Skeletal muscle tissue (tissue), 4 donors: Measurements from ENCODE around the gene SDHAF1. TPM values are rescaled to one million over a fixed set of nuclear protein-coding genes. Genes with fewer than 3 reads are reported as not detected.
A peak's percentile ranks its signal among the peaks of the same experiment; 100 is the strongest.

ENCODE experiments used
- H3K27ac ChIP-seq: one replicate; pipeline ENCODE4 v1.7.0; 2013; ENCODE audit warnings: mild to moderate bottlenecking, low read depth, low read length, inconsistent platforms
- H3K27me3 ChIP-seq, 3 donors: one replicate each; pipeline ENCODE4 v1.7.0; 2013; ENCODE audit warnings: low read length in 3 of 3; ENCODE audit not compliant: control insufficient read depth in 3 of 3, insufficient read depth in 3 of 3
- H3K36me3 ChIP-seq, 3 donors: one replicate each; pipeline ENCODE4 v1.7.0; 2013; ENCODE audit warnings: low read length in 3 of 3; ENCODE audit not compliant: control insufficient read depth in 3 of 3, insufficient read depth in 3 of 3
- H3K4me1 ChIP-seq, 3 donors: one replicate each; pipeline ENCODE4 v1.7.0; 2013; ENCODE audit warnings: low read length in 3 of 3, mild to moderate bottlenecking in 3 of 3; ENCODE audit not compliant: control insufficient read depth in 3 of 3, insufficient read depth in 3 of 3
- H3K4me3 ChIP-seq, 3 donors: one replicate each; pipeline ENCODE4 v1.7.0; 2013; ENCODE audit warnings: low read length in 3 of 3
- H3K9ac ChIP-seq, 3 donors: one replicate each; pipeline ENCODE4 v1.7.0; 2013; ENCODE audit warnings: low read length in 3 of 3, mild to moderate bottlenecking in 3 of 3, moderate library complexity in 2 of 3, low read depth in 1 of 3
- H3K9me3 ChIP-seq, 3 donors: one replicate each; pipeline ENCODE4 v1.7.0; 2013; ENCODE audit warnings: low read length in 3 of 3; ENCODE audit not compliant: control insufficient read depth in 3 of 3
- total RNA-seq: library from RNA; depleted of rRNA; stranded (reverse); fragments of >200 nt; gene quantifications from one replicate; pipeline ENCODE4 v1.2.3, GENCODE V29; 2014
- donor health status: Osteomylitis.

SDHAF1 gene
- total RNA-seq, 1 donor from 2014 or later, result 8.4 TPM

DNA sequence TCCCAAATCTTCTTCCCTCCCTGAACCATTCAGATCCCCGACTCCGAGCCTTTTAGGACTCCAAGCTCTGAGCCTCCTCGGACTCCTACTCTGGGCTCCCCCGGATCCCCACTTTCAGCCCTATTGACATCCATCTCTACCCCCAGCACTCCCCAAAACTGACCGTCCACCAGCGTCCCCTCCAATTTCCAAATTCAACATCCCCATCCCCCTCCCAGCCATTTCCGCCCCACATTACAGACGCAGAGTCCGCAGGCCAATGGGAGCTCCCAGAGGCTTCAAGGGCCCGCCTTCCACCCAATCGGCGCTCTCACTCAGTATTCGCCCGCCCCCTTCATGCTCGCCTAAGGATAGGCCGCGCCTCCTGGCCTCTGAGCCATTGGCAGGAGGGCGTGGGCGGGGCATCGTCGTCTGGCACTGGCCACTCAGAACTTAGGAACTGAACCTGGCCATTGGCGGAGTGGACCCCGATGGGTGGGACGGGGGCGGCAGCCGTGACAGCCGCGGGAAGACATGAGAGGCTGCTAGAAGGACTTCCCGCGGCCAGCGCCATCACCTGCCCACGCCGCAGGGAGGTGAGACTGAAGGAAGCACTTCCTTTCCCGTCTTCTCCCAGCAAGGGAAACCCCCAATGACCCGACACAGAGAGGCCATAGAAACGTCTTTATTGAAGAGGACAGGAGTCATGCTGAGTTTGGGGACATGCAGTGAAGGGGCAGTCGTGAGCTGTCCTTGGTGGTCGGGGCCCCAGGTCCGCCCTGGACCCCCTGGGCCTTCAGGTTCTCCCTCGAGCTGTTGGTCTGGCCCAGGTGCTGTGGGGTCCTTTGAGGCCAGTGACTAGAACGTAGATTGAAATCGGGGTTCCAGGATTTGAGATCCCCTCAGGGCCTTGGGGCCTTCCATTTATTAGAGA, 19.3 kb downstream of the SDHAF1 start, which contains the start of gene ALKBH6:
Gene ALKBH6, minus strand, starts transcription at position 202 of the 913 bp plus-strand sequence. CDS start 816 bp downstream, outside the sequence.
- Histone ChIP-seq H3K4me1 (peaks cover 19 to 24% (median 20%) of the 10 kb centered on the region in 3 donors), H3K36me3 (peaks cover 0 to 5% (median 2%) of the 10 kb centered on the region in 3 donors), H3K4me3 (peak within 1 kb of the TSS; percentile 89 to 96 (median 90)), H3K9ac (peak within 1 kb of the TSS; percentile 86 to 95 (median 90)), H3K9me3 (no peaks in the 10 kb centered on the region), H3K27me3 (peaks cover 0 to 10% (median 7%) of the 10 kb centered on the region in 3 donors), H3K27ac (peak within 1 kb of the TSS; percentile 71)

DNA sequence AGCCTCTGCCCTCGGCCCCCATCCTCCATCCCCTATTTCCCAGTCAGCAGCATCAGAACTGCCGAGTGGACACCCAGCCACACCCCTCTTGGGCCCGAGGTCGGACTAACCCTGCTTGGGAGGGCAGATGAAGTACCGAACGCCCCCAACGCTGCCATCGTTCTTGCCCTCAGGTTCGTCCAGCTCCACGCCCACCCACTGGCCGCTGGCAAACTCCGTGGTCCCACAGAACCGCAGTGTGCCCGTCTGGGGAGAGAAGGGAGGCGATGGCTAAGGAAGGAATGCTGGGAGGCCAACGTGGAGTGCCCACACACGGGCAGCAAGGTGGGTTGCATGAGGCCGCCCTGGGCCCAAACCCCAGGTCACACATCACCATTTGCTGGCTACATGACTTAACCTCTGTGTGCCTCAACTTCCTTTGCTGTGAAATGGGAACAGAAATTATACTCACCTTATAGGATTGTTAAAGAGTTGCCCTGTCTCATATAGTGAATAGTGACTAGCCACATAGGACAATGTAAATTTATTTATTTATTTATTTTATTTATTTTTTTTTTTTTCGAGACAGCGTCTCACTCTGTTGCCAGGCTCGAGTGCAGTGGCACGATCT, 24.2 kb downstream of the SDHAF1 start:
- peaks cover 4 to 14% (median 7%) of the 10 kb centered on the region in 3 donors for H3K36me3 ChIP-seq

DNA sequence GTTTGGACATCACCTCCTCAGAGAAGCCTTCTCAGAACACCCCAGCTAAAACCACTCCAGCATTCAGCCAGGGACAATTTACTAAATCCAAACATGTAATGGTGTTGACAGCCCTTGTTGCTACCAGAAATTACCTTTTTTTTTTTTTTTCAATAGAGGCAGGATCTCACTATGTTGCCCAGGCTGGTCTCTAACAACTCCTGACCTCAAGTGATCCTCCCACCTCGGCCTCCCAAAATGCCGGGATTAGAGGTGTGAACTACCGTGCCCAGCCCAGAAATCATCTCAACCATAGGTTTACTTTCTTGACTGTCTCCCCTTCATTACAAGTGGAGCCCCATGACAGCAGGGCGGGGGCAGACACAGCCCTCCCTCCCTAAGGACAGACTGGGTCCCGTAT, 28.4 kb downstream of the SDHAF1 start:
- Histone ChIP-seq H3K27ac (no peak overlapping the region), H3K9ac (no peak overlapping the region), H3K4me1 (no peaks in the 10 kb centered on the region), H3K27me3 (no peaks in the 10 kb centered on the region), H3K4me3 (no peak overlapping the region), H3K9me3 (no peaks in the 10 kb centered on the region), H3K36me3 (peaks cover 6 to 11% (median 9%) of the 10 kb centered on the region in 3 donors)

More for the DNA sequence above, 24.2 kb downstream of the SDHAF1 start:
- no peaks in the 10 kb centered on the region for H3K9me3 ChIP-seq
- H3K4me1 ChIP-seq, result peaks cover 6 to 7% (median 6%) of the 10 kb centered on the region in 3 donors
- H3K27me3 ChIP-seq, result no peaks in the 10 kb centered on the region
- H3K27ac ChIP-seq, result no peak overlapping the region
- H3K4me3 ChIP-seq, result no peak overlapping the region
- H3K9ac ChIP-seq, result no peak overlapping the region

DNA sequence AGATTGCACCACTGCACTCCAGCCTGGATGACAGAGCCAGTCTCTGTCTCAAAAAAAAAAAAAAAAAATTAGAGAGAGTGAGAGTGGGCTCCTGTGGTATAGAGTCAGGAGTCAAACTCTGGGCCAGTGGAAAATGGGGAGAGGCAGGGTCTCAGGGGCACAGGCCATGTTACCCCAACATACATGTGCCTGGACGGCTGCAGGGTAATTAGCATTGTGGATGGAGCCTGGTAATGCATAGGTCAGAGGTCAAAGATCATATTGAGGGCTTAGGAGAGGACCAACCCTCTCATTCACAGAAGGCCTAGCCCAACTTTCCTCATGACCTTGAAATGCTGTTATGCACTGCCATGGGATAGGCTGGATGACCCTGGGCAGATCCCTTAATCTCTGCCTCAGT, 30.6 kb downstream of the SDHAF1 start:
- Histone ChIP-seq H3K4me3 (no peak overlapping the region), H3K27me3 (no peaks in the 10 kb centered on the region), H3K9me3 (no peaks in the 10 kb centered on the region), H3K36me3 (peaks cover 6 to 9% (median 9%) of the 10 kb centered on the region in 3 donors), H3K9ac (no peak overlapping the region), H3K27ac (no peak overlapping the region), H3K4me1 (no peaks in the 10 kb centered on the region)

- H3K9ac ChIP-seq, result no peak overlapping the region
- H3K9me3 ChIP-seq, result no peaks in the 10 kb centered on the region
- H3K27me3 ChIP-seq, result no peaks in the 10 kb centered on the region
- H3K4me1 ChIP-seq, result no peaks in the 10 kb centered on the region
- no peak overlapping the region for H3K27ac ChIP-seq
- H3K36me3 ChIP-seq, result peaks cover 6 to 9% (median 6%) of the 10 kb centered on the region in 3 donors
- no peak overlapping the region for H3K4me3 ChIP-seq
Measured at GRCh38 chr19:36026091-36026876, 31.3 kb downstream of the SDHAF1 start.

DNA sequence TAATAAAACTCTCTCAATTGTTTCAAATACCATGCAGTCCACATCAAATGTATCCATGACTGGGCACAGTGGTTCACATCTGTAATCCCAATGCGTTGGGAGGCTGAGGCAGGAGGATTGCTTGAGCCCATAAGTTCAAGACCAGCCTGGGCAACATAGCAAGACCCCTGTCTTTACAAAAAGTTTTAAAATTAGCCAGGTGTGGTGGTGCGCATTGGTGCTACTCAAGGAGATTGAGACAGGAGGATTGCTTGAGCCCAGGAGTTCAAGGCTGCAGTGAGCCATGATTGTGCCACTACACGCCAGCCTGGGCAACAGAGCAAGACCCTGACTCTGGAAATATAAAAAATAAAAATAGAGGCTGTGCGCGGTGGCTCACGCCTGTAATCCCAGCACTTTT, 32.7 kb downstream of the SDHAF1 start:
- Histone ChIP-seq H3K27me3 (peaks cover 0 to under 1% (median 0%) of the 10 kb centered on the region in 3 donors), H3K27ac (no peak overlapping the region), H3K4me3 (no peak overlapping the region), H3K4me1 (no peaks in the 10 kb centered on the region), H3K9ac (no peak overlapping the region), H3K9me3 (no peaks in the 10 kb centered on the region), H3K36me3 (peaks cover 2 to 6% (median 6%) of the 10 kb centered on the region in 3 donors)

- Histone ChIP-seq H3K36me3 (peaks cover 0 to 6% (median 6%) of the 10 kb centered on the region in 3 donors), H3K4me3 (no peak overlapping the region), H3K4me1 (peaks cover 0 to 5% (median 4%) of the 10 kb centered on the region in 3 donors), H3K9me3 (no peaks in the 10 kb centered on the region), H3K27ac (no peak overlapping the region), H3K9ac (no peak overlapping the region), H3K27me3 (peaks cover 0 to 6% (median 3%) of the 10 kb centered on the region in 3 donors)
Measured at GRCh38 chr19:36028313-36029041, 33.5 kb downstream of the SDHAF1 start.

DNA sequence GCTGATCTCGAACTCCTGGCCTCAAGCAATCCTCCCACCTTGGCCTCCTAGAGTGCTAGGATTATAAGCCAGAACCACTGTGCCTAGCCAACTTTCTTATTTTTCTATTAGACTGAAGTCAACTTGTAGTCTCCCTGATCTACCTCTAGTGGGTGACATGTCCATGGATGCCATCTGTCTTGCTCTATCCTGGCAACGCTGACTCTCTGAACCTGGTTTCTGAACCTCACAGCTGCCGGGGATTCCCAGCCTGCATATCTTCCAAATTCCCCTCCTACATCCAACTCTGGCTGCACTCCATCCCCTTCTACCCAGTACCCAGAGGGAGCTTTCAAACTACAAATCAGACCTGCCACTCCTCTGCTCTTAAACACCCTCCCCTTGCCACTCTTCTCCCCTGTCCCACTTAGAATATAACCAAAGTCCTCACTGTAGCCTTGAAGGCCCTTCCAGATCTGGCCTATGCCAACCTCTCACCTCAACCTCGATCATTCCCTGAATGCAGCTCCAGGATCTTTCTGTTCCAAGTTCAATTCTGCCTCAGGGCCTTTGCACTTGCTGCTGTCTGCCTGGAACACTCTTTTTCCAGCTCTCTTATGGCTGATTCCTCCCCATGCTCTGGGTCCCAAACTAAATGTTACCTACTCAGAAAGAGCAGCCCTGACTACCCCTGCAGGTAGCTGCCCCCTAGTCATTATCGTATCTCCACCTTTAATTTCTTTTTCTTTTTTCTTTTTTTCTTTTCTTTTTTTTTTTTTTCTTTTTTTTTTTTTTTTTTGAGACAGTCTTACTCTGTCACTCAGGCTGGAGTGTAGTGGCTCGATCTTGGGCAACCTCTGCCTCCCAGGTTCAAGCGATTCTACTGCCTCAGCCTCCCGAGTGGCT, 35.5 kb downstream of the SDHAF1 start:
- Histone ChIP-seq H3K9me3 (no peaks in the 10 kb centered on the region), H3K9ac (no peak overlapping the region), H3K27ac (no peak overlapping the region), H3K36me3 (peaks cover 4 to 9% (median 7%) of the 10 kb centered on the region in 3 donors), H3K4me1 (peaks cover 0 to 5% (median 4%) of the 10 kb centered on the region in 3 donors), H3K27me3 (peaks cover 3 to 10% (median 4%) of the 10 kb centered on the region in 3 donors), H3K4me3 (no peak overlapping the region)
